Suppressor macrophage treated with lipopolysaccharide for 1 hour (primary cell): ENCODE data around the gene RNU1-3.
A peak's percentile ranks its signal among the peaks of the same experiment; 100 is the strongest.
"Not testable (repeated sequence)": the region's sequence is repeated elsewhere in the genome, so short reads cannot be mapped to it uniquely, and the experiment has no call there.

ENCODE experiments used
- DNase-seq, 3 donors: peaks; one replicate each; pipeline ENCODE4 v3.0.0-alpha.2; 2020 to 2022

The RNU1-3 gene

GRCh38 chr1:16693449-16694307 lies 26.9 kb upstream of the RNU1-3 start:
- DNase-seq: not testable (repeated sequence)

- not testable (repeated sequence) for DNase-seq
Observed at GRCh38 chr1:16692717-16693448, 26.1 kb upstream of the RNU1-3 start.

GRCh38 chr1:16692283-16692682 lies 25.5 kb upstream of the RNU1-3 start:
- DNase-seq: not testable (repeated sequence)

- DNase-seq: not testable (repeated sequence)
Observed at GRCh38 chr1:16690971-16691682, 24.4 kb upstream of the RNU1-3 start.

GRCh38 chr1:16687132-16687800 lies 20.5 kb upstream of the RNU1-3 start:
- DNase-seq: peak in 1 of 3 donors; percentile 16

GRCh38 chr1:16685445-16686371 lies 19.0 kb upstream of the RNU1-3 start:
- not testable (repeated sequence) for DNase-seq

- DNase-seq: not testable (repeated sequence)
Observed at GRCh38 chr1:16684738-16685337, 18.1 kb upstream of the RNU1-3 start.

- peak in 1 of 3 donors; percentile 44 for DNase-seq
Observed at GRCh38 chr1:16684152-16684551, 17.4 kb upstream of the RNU1-3 start.

GRCh38 chr1:16682803-16683202 lies 16.1 kb upstream of the RNU1-3 start:
- not testable (repeated sequence) for DNase-seq

- not testable (repeated sequence) for DNase-seq
Observed at GRCh38 chr1:16680366-16680765, 13.6 kb upstream of the RNU1-3 start.

GRCh38 chr1:16677552-16678431 lies 11.0 kb upstream of the RNU1-3 start:
- peak; percentile 73 to 76 (median 74) for DNase-seq

- peak; percentile 12 to 41 (median 37) for DNase-seq
Observed at GRCh38 chr1:16676661-16677523, 10.1 kb upstream of the RNU1-3 start.

- not testable (repeated sequence) for DNase-seq
Observed at GRCh38 chr1:16675118-16675510, 8.4 kb upstream of the RNU1-3 start.

GRCh38 chr1:16673976-16674375 lies 7.2 kb upstream of the RNU1-3 start:
- not testable (repeated sequence) for DNase-seq

GRCh38 chr1:16665836-16666235 lies 912 bp downstream of the RNU1-3 start:
- DNase-seq: not testable (repeated sequence)

- not testable (repeated sequence) for DNase-seq
Observed at GRCh38 chr1:16658234-16658633, 8.5 kb downstream of the RNU1-3 start.

- DNase-seq: not testable (repeated sequence)
Observed at GRCh38 chr1:16656981-16657683, 9.6 kb downstream of the RNU1-3 start.

- not testable (repeated sequence) for DNase-seq
Observed at GRCh38 chr1:16656574-16656973, 10.2 kb downstream of the RNU1-3 start.
